GM19238 (cell line): ENCODE measurements around the gene ASB15.

ENCODE experiments used
- DNase-seq: peaks from one replicate; pipeline ENCODE4 v3.0.0; 2011; ENCODE audit warnings: low spot score; ENCODE audit not compliant: insufficient read length

Gene ASB15

DNA sequence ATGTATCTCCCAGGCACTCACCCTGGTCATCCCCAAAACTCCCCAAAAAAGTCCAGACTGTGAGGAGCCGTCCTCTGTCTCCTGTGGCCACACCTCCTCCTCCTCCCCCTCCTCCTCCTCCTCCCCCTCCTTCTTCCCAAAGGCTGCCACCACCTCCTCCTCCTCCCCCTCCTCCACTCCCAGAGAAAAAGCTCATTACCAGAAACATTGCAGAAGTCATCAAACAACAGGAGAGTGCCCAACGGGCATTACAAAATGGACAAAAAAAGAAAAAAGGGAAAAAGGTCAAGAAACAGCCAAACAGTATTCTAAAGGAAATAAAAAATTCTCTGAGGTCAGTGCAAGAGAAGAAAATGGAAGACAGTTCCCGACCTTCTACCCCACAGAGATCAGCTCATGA, 61.1 kb downstream of the ASB15 start:
- DNase-seq, result no peak

DNA sequence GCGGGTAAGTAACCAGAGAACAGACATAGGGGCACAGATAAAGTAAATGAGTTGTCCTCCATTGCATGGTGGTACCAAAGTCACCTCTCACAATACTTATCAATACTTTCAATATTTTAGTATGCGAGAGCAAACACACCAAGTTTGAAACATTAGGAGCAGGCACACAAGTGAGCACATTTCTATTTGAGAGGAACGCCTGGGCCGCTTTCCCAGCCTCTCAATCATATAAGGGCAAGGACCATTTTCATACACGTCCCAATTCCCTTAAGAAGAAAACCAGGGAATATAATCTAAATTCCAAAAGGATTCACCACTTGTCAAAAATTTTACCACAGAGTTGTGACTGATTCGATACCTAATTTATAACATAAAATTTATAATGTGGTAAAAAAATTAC, 61.6 kb downstream of the ASB15 start:
- DNase-seq, result no peak

DNA sequence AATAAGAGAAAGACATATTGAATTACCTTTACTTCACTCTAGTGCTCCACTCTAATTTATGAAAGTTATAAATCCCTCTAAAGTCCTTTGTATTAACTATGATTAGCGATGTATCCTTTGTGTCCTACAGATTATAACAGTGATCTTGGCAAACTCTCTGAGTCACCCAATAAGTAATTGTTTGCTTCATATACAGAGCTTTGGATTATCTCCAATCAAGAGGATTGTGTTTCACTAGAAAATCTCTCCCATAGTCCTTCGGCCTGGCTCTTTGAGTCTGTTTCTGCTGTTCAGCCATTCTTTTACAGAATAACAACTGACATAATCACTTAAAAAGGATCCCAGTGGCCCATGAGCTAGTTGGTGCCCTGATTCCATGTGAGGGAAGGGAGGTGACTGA, 63.5 kb downstream of the ASB15 start:
- DNase-seq, result no peak

DNA sequence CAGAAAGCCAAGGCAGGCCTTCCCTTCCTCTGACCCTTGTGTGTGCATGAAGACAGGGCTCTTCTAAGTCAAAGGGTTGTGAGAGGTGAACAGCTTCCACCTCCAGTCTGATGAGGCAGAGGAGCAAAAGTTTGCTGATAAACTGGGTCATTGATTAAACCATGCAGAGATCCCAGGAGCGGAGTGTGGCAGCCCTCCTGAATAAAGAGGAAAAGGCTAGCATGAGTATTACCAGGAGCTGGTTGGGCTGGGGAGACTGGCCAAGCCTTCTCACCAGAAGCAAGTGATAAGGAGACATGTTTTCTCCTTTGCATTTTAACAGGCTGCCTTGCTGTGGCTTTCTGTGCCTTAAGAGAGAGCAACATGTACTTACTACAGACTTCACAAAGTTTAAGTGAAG, 64.3 kb downstream of the ASB15 start:
- no peak for DNase-seq

DNA sequence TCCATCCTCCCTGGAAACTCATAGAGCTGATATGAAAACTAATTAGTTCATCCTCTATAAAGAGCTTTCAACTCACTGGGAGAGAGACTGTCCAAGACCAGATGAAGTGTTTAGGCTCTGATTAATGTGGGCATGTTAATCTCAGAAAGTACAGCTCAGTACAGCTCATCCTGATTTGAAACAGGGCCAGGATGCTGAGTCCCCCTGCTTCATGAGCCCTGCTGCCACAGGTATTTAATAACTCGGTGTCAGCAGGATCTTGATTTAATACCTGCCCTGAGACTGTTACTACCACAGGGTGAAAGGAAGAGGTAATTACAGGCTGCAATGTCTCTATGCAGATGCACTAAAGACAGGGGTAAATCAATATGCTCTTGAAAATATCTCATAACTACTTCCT, 64.9 kb downstream of the ASB15 start:
- DNase-seq, result no peak

DNA sequence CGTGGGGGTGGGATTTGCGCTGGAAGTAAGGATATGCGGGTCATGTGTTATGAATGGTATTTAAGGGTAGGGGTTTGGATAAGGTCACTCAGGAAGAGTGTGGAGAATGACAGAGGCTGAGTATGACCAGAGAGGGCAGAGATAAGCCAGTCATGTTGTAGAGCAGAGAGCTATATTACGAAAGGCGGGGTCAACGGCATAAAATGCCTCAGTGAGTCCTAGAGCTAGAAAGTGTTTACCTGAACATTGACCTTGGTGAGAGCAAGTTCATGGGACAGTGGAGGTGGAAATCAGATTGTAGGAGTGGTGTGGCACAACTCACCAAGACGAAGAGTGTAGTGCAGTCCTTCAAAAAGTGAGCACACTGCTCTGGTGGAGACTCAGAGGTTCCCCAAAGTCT, 67.9 kb downstream of the ASB15 start:
- DNase-seq, result no peak

DNA sequence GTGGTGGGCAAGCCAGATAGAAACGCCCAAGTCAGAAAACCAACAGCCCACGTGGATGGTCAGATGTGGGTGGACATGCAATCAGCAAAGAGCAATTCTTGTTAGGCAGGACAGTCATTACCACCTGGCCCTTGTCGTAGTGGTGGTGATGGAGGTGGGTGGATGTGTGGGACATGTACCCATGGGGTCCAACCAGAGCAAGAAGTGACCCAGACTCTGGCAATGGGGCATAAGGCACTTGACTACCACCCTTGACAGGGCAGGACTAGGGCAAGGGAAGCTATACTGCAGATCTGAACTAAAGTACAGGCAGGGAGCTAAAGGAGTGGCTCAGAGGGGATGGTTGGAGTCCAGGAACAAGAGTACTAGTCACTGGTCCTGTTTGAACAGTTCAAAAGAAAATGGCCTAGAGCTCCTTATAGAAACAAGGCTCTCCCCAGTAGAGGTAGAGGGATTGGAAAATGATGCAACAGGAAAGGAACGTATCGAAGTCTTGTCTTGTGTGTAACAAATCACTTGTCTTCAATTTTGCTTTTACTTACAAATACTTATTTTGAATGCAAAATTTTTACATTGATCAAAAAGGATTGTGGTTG, 71.6 kb downstream of the ASB15 start:
- no peak for DNase-seq

DNA sequence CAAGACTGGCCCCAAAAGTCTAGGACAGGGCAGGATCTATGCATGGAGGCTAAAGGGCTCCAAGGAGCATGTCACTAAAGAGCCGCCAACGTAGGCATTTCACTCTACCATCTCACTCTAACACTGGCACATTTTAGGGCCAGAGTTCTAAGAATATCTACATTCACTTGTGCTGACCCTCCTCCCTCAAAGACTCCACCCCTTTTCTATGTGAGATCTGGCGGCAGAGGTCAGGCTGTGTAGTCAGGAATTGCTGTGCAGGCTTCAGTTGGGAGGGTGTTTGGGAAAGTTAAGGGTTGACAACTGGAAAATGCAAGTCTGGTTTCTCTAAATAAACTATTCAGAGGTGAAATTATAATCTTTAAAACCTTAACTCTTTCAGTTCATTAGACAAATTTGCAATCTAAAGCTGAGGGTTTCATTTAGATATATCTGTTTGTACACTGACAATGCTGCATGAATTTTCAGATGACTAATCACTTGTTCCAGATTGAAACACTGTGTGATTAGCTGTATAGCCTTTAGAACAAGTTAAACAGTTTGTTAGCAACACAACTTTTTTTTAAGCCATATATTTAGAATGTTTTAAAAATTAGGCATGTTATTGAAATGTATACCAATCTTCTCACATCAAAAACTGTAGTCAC, 72.3 kb downstream of the ASB15 start:
- no peak for DNase-seq

DNA sequence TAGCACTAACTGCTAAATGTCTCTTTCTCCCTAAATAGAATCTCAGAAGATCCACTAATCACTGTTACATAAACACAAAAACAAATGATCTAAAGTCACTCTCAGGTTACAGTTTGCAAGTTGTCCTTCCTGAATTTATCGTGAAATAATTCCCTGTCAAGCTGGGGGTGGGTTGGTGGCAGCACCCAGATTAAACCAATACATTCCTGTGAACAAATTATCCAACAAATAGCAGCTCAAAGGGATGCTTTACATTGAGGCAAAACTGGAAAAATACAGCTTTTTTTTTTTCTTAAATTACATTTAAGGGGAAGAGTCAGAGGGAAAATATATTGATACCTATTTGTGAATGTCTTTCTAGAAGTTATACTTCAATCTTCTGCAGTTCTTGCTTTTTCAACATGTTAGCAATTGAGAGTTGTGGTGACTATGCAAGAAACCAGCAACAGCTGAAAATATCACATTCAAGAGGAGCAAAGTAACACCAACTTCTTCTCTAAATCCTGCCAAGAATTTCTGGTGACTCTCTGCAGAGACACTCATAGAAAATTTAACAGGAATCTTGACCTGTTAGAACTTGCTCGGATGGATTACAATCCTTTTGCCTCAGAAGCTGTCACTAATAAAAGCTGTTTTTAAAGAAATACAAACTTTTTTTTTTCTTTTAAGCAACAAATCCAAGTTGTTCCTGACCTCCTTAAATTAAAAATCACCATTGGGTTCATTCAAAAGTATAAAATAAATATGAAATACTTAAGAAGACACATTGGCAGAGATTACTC, 73.0 kb downstream of the ASB15 start:
- no peak for DNase-seq

DNA sequence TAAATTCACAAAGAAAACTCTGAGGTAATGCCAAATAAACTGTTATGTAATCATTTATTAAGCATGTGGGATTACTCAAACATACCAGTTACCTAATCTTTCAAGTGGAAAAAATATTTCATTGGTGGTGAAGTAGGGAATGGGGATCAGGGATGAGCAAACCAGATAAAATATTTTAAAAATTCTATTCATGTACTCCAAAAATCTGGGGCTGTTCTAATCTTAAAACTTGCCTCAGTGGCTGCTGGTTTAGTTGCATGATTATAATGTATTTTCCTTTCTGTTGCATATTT, 73.5 kb downstream of the ASB15 start:
- DNase-seq, result no peak

DNA sequence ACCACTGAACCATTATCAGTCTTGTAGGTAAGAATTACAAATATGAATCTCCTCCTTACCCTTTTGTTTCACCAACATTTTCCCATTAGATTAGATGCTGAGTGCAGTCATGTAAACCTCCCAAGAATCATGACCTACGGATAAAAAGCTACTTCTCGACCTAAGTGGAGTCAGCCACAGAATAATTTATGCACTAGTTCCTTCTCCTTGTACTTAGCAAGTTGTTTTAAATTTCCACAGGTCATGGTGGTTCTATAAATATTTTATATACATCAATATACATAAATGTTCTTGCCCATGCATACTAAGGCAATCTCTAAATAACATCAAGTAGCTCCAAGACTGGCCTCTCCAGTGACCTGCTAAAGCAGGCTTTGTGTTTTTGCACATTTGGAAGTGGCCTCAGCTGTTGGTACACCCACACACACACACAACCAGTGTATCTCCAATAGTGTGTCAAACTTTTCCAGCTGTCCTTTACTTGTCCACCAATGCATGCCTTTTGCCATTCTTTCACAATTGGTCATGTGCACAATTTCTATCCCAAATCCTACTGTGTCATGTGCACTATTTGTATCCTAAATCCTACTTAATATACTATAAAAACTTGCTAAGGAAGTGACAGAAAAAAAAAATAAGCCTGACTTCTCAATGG, 75.6 kb downstream of the ASB15 start:
- no peak for DNase-seq

DNA sequence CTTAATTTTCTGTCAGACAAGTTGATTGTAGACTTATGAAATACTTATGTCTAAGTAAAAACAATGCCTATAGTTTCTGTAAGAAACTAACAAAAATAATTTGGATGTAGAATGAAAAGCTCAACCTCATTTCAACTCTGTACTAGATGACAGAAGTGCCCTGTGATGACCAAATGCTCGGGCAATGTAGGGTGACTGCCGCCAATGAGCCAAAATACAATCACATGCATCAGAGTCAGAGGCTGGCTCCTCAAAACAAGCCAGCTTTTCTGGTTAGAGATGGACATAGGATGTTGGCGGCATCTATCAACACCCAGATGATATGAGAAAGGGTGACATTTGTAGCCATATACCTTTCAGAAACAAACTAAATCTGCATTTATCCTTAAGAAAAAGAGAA, 78.0 kb downstream of the ASB15 start:
- no peak for DNase-seq

DNA sequence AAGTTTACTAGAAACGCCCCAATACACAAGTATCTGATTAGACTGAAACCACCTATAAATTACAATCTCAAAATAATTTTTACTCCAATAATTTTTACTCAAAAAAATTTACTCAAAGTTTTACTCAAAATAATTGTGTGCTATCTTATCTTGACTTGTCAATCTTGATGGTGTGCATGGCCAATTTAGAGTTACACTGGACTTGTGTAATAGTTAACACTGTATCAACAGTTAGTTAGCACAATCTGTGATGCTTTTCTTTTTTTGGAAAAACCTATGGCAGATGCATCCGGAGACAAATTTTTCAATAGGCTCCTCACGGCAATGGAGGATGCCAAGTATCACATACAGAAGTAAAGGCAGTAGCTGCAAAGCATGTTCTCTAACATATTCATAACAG, 79.0 kb downstream of the ASB15 start:
- DNase-seq, result no peak

DNA sequence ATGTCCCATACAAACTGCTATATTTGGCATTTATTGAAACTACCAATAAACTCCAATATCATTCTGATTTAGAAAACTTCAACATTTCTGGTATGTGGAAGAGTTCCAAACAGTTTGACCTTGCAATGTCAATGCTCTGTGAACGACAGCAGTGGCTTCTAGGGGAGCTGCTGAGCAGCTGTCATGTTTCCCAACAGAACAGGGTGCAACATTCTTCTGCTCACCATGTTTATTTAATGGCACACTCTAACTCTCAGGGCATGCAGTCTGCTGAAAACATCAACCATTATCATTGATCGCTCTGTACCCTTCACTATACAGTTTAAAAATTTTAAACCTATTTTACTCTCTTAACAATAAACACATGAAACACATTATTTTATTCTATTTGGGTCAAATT, 79.9 kb downstream of the ASB15 start:
- DNase-seq, result no peak

DNA sequence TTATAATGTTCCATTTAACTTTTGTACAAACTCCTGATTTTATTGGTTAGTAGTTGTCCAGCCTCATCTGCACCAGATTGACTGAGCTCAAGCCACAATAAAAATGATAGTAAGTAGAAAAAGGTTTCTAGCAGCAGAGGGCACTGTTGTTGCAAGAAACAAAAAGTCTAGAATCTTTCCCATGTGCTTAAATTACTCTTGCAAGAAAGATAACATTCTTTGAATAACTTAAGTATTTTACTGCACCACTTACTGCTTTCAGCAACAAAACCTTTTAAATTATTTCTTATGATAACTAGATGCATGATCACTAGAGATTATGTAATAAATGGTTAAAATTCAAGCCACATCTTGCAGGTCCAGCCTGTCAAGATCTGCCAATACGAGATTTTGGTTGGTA, 81.1 kb downstream of the ASB15 start:
- DNase-seq, result no peak

DNA sequence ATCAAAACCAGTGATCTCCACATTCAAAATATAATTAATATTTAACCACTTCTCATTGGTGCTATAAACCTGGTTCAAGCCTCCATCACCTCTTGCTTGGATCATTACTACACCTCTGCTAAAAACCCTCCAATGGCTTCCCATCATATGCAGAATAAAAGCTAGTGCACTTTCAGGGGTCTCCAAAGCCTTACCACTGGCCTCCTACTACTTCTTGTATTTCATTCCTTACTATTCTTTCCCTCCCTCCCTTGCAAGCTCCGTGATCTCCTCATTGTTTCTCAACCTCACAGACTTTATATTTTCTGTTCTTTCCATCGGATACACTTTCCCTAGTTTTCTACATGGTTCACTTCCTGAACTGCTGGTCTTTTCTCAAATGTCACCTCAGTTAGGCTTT, 85.5 kb downstream of the ASB15 start:
- DNase-seq, result no peak

DNA sequence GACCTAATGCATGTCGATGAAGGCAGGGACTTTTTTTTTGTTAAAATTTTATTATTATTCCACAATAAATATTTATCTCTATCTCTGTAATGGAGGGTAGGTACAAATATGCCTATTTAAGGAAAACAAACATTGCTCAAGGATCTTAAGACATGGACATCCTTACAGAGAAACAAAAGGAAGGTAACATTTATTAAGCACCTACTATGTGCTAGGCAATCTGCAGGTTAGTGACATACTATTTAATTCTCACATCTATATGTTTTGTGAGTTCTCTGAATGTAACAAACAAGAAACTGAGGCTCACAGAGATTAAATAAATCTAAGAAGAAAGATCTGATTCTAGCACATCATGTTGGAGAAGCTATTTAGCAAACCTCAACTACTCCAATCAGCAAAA, 86.1 kb downstream of the ASB15 start:
- DNase-seq, result no peak
